CD4-positive, alpha-beta T cell treated with Interleukin-6 for 4 hours (primary cell): ENCODE results near the gene KCNMA1.
"Not testable (repeated sequence)": the region's sequence is repeated elsewhere in the genome, so short reads cannot be mapped to it uniquely, and the experiment has no call there.

Experiments
- DNase-seq: peaks from one replicate; pipeline ENCODE4 v3.0.0-alpha.2; 2020; ENCODE audit warnings: mixed read lengths

KCNMA1 gene

DNA sequence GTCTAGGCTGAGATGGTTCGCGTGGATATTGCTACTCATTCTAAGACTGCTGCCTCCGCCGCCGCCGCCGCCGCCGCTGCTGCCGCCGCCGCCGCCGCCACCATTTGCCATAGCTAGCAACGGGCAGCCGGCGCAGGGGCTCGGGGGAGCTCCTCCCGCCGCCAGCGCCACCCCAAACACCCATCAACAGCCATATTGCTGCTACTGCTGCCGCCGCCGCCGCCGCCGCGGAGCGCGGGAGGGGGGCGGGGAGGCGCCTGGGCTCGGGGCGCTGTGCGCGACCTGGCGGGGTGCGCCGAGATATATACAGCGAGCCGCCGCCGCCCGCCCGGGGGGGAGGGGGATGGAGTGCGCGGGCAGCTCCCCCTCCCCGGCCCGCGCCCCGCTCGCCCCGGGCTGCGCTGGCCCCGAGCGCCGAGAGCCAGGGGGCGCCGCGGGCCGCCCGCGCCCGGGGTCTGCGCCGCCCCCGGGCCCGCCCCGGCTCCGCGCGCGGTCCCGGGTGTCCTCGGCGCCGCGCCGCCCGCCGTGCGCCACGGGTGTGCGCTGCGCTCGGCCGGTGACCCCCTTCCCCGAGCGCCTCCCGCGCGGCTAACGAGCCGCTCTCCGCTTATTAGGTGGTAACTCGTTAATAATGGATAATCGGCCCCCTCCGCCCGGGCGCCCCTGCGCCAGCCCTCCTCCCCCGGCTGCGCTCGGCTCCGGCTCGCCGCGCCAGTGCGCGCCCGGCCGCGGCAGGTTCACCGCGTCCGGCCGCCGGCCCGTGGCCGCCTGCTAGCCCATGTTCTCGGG is at the start of gene KCNMA1:
Gene KCNMA1, minus strand, starts transcription at position 277 of the 789 bp plus-strand sequence.
- no peak for DNase-seq

DNA sequence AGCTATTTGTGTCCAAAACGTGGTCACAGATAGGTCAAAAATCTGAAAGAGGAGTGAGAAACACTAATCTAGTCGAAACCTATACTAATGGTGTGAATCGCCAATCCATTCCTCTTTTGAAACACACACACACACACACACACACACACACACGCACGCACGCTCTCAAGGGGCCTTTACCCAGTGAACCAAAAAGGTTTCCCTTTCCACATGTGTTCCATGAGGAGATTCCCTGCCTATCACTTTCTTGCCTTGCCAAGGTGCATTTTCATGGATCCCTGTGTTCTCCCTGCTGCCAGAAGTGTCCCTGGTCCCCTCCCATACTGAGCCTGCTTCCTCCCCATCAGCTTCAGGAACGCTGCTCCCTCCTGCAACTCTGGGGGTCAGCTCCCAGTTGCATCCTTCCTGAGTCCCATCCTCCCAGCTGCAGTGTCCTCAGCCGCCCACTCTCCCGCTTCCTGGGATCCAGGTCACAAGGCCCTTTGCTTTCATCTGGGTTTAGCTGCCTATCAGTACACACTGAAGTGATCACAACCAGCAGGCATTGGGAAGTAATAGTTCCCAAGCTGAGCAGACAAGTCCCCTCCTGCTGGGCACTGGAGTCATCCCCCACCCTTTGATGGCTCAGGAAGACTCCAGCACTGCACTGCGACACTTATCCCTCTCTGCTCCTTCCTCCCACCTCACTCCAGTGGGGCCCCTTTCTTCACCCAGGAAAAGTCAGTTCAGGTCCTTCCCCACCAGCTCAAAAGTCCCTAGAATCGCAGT is 49.2 kb upstream of the KCNMA1 start:
- DNase-seq, result no peak

- no peak for DNase-seq
Measured at GRCh38 chr10:77686096-77686495, 48.5 kb upstream of the KCNMA1 start.

DNA sequence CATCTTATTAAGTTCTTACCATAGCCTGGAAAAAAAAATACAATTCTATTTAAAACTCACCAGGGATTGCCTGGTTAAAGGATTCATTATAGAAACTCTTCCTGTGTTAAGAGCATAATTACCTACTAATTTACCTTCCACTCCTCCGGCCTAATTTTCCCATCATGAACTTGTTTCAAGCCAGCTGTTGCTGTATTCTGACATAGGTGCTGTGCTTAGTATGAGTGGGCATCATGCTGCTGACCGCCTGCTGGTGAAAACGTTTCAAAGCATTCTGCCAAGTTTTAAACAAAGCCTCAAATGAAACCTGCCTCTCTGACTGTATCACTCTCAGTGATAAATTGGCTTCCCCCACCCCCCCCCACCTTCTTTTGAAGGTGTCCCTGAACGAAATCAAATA is 47.8 kb upstream of the KCNMA1 start:
- no peak for DNase-seq

- DNase-seq, result not testable (repeated sequence)
Measured at GRCh38 chr10:77683088-77683432, 45.5 kb upstream of the KCNMA1 start.

- DNase-seq, result no peak
Measured at GRCh38 chr10:77682393-77683087, 44.9 kb upstream of the KCNMA1 start.

DNA sequence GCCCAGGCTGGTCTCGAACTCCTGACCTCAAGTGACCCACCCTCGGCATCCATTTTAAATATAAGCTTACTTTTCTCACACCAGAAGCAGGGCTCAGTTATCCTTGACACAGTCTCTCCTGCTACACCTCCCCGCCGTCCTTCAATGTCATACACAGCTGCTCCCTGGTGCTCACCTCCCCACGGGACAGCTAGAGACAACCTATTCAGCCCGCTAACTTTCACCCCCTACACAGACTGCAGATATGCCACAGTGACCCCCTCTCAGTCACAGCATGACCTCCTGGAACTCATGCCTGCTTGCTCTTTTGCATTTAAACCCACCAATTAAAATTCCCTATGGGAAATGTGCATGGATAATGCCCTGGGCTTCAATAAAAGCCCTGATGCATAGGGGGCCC is 44.2 kb upstream of the KCNMA1 start:
- DNase-seq, result no peak

DNA sequence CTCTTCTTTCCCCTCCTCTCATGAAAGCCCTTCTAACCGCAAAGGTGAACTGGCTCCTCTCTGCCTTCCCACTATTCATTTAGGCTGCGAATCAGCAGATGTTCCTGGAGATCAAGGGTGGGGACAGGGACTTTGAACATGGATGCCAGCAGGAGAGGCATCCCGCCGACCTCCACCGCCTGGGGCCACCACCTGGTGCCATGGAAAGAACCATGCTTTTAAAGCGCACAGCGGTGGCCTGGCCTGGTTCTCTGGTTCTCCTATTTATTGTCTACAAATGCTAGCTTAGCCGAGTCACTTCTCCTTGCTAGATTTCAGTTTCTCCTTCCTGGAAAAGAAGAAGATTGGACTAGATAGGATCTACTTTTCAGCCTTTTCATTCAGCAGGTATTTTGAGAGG is 43.2 kb upstream of the KCNMA1 start:
- DNase-seq, result no peak

- no peak for DNase-seq
Measured at GRCh38 chr10:77680065-77680464, 42.5 kb upstream of the KCNMA1 start.

GRCh38 chr10:77679217-77679616 is 41.6 kb upstream of the KCNMA1 start:
- no peak for DNase-seq

GRCh38 chr10:77678146-77678545 is 40.5 kb upstream of the KCNMA1 start:
- DNase-seq, result no peak

- DNase-seq, result no peak
Measured at GRCh38 chr10:77675347-77675746, 37.7 kb upstream of the KCNMA1 start.

DNA sequence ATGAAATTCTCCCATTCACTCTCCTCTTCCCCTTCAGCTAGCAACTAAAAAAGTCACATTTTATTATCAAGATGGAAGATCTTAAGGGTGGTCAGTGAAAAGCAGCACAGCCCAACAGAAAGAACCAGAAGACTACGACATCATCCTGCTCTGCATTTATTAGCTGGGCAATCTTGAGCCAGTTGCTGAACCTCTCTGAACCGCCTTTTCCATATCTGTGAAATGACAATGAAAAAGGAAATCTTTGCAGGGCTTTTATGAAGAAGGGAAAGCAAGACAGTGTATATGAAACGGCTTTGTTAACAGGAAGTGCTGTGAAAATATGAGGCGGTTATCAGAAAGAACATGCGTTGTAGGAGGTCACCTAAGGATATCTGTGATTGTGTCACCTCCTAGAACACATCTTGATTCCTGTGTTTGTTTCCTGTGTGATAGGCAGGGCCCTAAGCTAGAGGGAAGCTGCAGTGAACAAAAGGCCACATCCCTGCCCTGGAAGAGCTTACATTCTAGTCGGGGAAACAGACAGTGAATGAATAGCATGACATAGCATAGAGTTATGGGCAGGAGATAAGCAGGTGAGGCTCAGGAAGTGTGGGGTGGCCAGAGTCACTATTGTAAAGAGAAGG is 36.0 kb upstream of the KCNMA1 start:
- DNase-seq, result no peak

- no peak for DNase-seq
Measured at GRCh38 chr10:77673101-77673500, 35.5 kb upstream of the KCNMA1 start.

DNA sequence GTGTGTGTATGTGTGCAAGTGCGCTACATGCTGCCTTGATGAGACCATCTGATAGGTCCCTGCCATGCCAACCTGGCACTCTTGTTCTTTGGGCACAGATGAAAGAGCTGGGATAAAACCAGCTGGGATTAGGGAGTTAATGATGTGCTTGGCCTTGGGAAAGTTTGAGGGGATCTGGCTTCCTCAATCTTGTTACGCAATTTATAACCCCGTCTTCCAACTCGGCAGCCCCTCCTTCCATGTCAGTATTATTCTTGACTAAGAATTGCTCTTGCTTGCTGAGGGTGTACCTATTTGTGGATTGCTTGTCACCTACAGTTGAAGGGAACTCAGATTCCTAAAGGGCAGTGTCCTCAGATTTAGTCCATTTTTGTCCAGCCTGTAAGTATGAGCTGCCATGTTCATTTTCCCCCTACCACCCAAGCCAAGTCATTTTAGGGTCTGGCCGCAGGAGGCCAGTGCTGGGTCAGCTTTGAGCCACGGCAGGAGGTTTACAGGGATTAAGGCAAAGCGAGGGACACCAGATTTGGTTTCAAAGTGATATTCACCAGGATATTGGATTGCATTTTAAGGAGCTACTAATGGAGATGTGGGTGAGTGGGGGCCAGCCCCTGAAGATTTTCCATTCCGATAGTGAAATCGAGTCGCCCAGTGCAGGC is 34.1 kb upstream of the KCNMA1 start:
- DNase-seq, result no peak

DNA sequence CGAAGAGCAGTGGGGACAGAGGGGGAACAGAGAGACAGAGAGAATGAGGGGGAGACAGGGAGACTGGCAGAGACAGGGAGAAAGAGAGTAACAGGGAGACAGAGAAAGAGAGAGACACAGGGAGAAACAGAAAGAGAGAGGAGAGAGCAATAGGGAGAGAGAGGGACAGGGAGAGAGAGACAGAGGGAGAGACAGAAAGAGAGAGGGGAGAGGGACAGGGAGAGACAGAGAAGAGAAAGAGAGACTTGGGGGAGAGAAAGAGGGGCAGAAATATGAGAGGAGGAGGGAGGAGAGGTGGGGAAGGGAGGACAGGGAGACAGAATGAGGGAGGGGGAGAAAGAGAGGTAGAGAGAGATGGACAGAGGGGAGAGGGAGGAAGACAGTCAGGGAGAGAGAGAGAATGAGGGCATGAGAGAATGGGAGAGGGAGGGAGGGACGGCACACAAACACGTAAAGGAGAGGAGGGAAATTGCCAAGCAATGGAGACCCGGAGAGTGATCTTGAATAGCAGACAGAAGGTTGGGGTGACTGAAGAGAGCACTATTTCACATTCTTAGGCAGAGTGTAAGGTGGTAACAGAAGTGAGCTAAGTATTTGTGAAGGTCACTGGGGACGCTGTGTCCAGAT is 33.3 kb upstream of the KCNMA1 start:
- DNase-seq, result no peak

- DNase-seq, result no peak
Measured at GRCh38 chr10:77669892-77670291, 32.3 kb upstream of the KCNMA1 start.

DNA sequence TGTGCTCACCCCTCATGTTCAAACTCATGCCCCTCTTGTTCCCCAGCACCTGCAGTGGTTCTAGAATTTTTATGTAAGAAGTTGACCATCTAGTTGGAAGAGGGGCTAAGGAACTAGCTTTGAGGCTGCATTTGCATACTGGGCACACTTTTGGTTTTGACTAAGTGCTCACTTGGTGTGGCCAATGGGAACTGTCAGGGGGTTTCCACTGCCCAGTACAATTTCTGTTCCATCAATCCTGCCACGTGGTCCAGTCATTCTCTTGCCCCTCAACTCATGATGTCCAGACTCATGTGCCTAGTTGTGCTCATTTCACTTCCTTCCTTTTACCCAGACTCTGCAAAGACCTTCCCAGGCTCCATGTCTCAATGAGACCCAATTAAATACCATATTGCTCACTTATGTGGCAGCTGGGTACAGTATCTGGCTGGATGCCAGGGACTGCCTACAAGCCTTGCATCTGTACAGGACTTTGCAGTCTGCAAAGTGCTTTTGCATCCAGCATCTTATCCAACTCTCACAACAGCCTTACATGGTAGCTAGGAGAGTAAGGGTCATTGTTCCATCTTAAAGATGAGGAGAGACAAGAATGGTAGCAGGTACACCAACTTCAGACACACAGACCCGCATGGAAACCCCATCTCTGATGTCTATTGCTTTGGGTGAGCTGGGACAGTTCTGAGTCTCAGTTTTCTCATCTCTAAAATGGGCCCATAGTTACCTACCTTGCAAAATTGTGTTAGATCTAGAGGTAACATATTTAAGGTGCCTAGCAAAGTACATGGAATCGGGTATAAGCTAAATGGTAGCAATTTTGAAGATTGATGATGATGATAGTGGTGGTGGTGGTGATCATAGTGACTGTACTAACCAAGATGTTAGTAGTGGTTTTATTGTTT is 30.1 kb upstream of the KCNMA1 start:
- no peak for DNase-seq

- no peak for DNase-seq
Measured at GRCh38 chr10:77666821-77667220, 29.2 kb upstream of the KCNMA1 start.

DNA sequence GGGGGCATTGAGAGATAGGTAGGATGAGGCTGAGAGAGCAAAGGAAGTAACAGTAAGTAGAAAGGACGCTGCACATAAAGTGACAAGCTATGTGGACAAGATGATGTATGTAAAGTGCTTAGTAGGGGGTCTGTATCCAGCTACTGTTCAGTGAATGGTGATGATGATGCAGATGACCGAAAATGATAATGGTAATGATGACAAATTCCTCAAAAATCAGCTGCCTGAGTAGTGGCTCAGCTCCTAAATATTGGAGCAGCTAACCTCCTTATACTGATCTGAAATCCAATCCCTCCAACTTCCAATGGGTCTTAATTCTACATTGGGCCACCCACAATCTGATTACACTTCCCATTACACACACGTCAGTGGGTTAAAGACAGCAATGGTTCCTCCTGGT is 27.1 kb upstream of the KCNMA1 start:
- DNase-seq, result no peak

GRCh38 chr10:77664008-77664407 is 26.4 kb upstream of the KCNMA1 start:
- no peak for DNase-seq
